BJ (cell line): ENCODE results near the gene SCP2. TPM values are rescaled to one million over a fixed set of nuclear protein-coding genes. Genes with fewer than 3 reads are reported as not detected.

Experiments used
- CTCF ChIA-PET: fragments of 350-600 bp; formaldehyde crosslinking; extraction: SDS; loops from one replicate; lab custom pipeline; 2021; ENCODE audit warnings: antibody characterized with exemption, inconsistent platforms; lab: Yijun Ruan, JAX
- POLR2A ChIA-PET: fragments of 300-600 bp; sonication (Branson Sonifier 250); formaldehyde crosslinking; extraction: SDS; loops from one replicate; lab custom pipeline; 2021; ENCODE audit warnings: antibody characterized with exemption; lab: Charles Lee
- DNase-seq: peaks from one replicate; pipeline ENCODE4 v3.0.0-alpha.2; 2011; ENCODE audit warnings: low read depth
- H3K27me3 ChIP-seq: 2 replicates; pipeline ENCODE4 v1.6.0; 2011; ENCODE audit warnings: low read length; ENCODE audit not compliant: control insufficient read depth, insufficient read depth
- H3K36me3 ChIP-seq: 2 replicates; pipeline ENCODE4 v1.5.1; 2011; ENCODE audit warnings: low read length; ENCODE audit not compliant: control insufficient read depth, insufficient read depth
- H3K4me3 ChIP-seq: 2 replicates; pipeline ENCODE4 v1.5.1; 2011; ENCODE audit warnings: low read depth, mild to moderate bottlenecking, control low read depth, low read length
- polyA plus RNA-seq: library from polyadenylated mRNA; depleted of rRNA; stranded (reverse); fragments of >200 nt; gene quantifications from 2 replicates; pipeline ENCODE4 v1.2.3, GENCODE V29; 2011
- TF ChIP-seq, protein P1 (sequence below): IDR thresholded peaks from 2 replicates; pipeline ENCODE4 v1.5.1; 2011; ENCODE audit warnings: low read depth, mild to moderate bottlenecking, control low read depth, inconsistent platforms, low read length, moderate library complexity; ENCODE audit not compliant: insufficient read depth

Gene SCP2
- polyA plus RNA-seq, 1 experiment: 50.0 TPM

DNA sequence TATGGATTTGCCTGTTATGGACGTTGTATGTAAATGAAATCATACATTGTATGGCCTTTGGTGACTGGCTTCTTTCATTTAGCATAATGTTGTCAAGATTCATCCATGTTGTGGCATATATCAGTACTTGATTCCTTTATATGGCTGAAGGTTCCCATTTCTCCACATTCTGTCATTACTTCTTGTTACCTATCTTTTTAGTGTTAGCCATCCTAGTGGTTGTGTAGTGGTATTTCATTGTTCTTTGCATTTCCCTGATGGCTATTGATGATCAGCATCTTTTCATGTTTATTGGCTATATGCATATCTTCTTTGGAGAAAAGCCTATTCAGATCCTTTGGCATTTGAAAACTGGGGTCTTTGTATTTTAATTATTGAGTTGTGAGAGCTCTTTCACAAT lies 95.1 kb downstream of the SCP2 start:
- CTCF ChIA-PET: interaction anchor here (0.9 kb wide), 1 partner anchor 160 kb away, joined by 3 read pairs; no protein-coding TSS in a partner anchor
- no peaks in the 10 kb centered on the region for H3K27me3 ChIP-seq
- POLR2A ChIA-PET: no interaction called here
- TF ChIP-seq, protein P1, sequence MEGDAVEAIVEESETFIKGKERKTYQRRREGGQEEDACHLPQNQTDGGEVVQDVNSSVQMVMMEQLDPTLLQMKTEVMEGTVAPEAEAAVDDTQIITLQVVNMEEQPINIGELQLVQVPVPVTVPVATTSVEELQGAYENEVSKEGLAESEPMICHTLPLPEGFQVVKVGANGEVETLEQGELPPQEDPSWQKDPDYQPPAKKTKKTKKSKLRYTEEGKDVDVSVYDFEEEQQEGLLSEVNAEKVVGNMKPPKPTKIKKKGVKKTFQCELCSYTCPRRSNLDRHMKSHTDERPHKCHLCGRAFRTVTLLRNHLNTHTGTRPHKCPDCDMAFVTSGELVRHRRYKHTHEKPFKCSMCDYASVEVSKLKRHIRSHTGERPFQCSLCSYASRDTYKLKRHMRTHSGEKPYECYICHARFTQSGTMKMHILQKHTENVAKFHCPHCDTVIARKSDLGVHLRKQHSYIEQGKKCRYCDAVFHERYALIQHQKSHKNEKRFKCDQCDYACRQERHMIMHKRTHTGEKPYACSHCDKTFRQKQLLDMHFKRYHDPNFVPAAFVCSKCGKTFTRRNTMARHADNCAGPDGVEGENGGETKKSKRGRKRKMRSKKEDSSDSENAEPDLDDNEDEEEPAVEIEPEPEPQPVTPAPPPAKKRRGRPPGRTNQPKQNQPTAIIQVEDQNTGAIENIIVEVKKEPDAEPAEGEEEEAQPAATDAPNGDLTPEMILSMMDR: no peak
- no peak overlapping the region for H3K4me3 ChIP-seq
- peaks cover 3% of the 10 kb centered on the region; the same call in 1 of the 2 replicates for H3K36me3 ChIP-seq
- no peak for DNase-seq

GRCh38 chr1:53023546-53023945 lies 96.5 kb downstream of the SCP2 start:
- peaks cover 3% of the 10 kb centered on the region; the same call in 1 of the 2 replicates for H3K36me3 ChIP-seq
- no peaks in the 10 kb centered on the region for H3K27me3 ChIP-seq
- H3K4me3 ChIP-seq: no peak overlapping the region
- ChIA-PET CTCF (no interaction called here), POLR2A (no interaction called here)
- no peak for DNase-seq
- TF ChIP-seq, protein P1: no peak

GRCh38 chr1:53024117-53024516 lies 97.0 kb downstream of the SCP2 start:
- no peak for DNase-seq
- TF ChIP-seq, protein P1: no peak
- Histone ChIP-seq H3K36me3 (peaks cover 3% of the 10 kb centered on the region; the same call in 1 of the 2 replicates), H3K4me3 (no peak overlapping the region), H3K27me3 (no peaks in the 10 kb centered on the region)
- ChIA-PET CTCF (interaction anchor here (1.1 kb wide), 1 partner anchor 9 kb away, joined by 3 read pairs; no protein-coding TSS in a partner anchor), POLR2A (no interaction called here)

DNA sequence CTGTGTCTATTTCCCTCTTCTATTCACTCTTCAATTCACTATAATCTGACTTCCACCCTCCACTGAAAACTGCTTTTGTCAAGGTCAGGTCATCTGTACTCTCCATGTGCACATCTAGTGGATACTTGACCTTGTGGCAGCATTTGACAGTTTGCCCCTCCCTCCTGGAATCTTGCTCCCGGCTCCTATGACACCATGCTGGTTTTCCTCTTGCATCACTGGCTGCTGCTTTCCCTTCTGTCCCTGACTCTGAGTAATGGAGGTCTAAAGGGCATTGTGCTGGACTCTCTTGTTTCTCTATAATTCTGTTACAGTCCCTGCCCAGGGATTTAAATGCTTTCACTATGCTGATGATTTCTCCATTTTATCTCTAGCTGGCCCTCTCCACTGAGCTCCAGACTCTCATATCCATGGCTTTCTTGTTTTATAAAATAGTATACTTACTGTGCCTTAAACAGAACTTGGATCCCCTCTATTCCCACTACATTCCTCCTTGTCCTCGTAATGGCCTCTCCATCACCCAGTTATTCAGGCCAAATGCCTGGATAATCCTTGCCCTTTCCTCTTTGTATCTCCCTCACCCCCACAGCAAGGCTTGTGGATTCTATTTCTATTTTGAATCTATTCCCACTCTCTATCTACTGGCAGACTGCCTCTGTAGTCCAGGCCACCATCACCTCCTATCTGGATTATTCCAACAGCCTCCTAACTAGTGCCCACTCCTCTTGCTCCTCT lies 98.1 kb downstream of the SCP2 start:
- peaks cover 6% of the 10 kb centered on the region; the same call in 1 of the 2 replicates for H3K36me3 ChIP-seq
- CTCF ChIA-PET: interaction anchor here (1.1 kb wide), 1 partner anchor 10 kb away, joined by 3 read pairs; no protein-coding TSS in a partner anchor
- TF ChIP-seq, protein P1: no peak
- H3K4me3 ChIP-seq: no peak overlapping the region
- DNase-seq: peak; percentile 44
- no peaks in the 10 kb centered on the region for H3K27me3 ChIP-seq
- POLR2A ChIA-PET: no interaction called here

GRCh38 chr1:53025769-53026112 lies 98.7 kb downstream of the SCP2 start:
- CTCF ChIA-PET: no interaction called here
- POLR2A ChIA-PET: no interaction called here

More at GRCh38 chr1:53025769-53026112, 98.7 kb downstream of the SCP2 start:
- TF ChIP-seq, protein P1: no peak
- H3K4me3 ChIP-seq: no peak overlapping the region
- H3K36me3 ChIP-seq: peaks cover 6% of the 10 kb centered on the region; the same call in 1 of the 2 replicates
- H3K27me3 ChIP-seq: no peaks in the 10 kb centered on the region
- no peak for DNase-seq
